Prostate gland (tissue), 2 donors: ENCODE measurements around the gene NDUFC1. TPM values are rescaled to one million over a fixed set of nuclear protein-coding genes. Genes with fewer than 3 reads are reported as not detected.

ENCODE experiments used
- DNase-seq: peaks from one replicate; pipeline ENCODE4 v3.0.0-alpha.2; 2019; ENCODE audit warnings: low spot score
- H3K27ac ChIP-seq, 2 donors: fragments of 200-600 bp; sonication (generic); 2 replicates each; pipeline ENCODE4 v1.5.1; 2017 to 2019
- H3K27me3 ChIP-seq: fragments of 200-600 bp; sonication (generic); replicated peaks from 2 replicates; pipeline ENCODE4 v1.5.1; 2019; ENCODE audit not compliant: insufficient read depth
- H3K36me3 ChIP-seq, 2 donors: fragments of 200-600 bp; sonication (generic); 1 replicate in 1 of 2; 2 replicates in 1 of 2; pipeline versions ENCODE4 v1.5.1 to v1.8.1; 2017 to 2019
- H3K4me1 ChIP-seq: fragments of 200-600 bp; sonication (generic); replicated peaks from 2 replicates; pipeline ENCODE4 v1.5.1; 2019
- H3K4me3 ChIP-seq, 2 donors: fragments of 200-600 bp; sonication (generic); 2 replicates each; pipeline ENCODE4 v1.5.1; 2017 to 2019
- H3K9me3 ChIP-seq: fragments of 200-600 bp; sonication (generic); 2 replicates; pipeline ENCODE4 v1.5.1; 2017
- POLR2A ChIP-seq: fragments of 450-650 bp; IDR thresholded peaks from one replicate; pipeline ENCODE4 v1.6.1; 2016; ENCODE audit warnings: antibody characterized with exemption, mild to moderate bottlenecking
- POLR2AphosphoS5 ChIP-seq: sonication (generic); formaldehyde crosslinking; IDR thresholded peaks from one replicate; pipeline ENCODE4 v1.6.1; 2017; ENCODE audit warnings: antibody characterized with exemption
- WGBS: methylation state at CpG from one replicate; pipeline ENCODE4 v1.1.5; 2018; 5-methylcytosine and 5-hydroxymethylcytosine counted together
- intact Hi-C: fragments of 100-400 bp; cut with DNase I; formaldehyde crosslinking; loops from one replicate; pipeline ENCODE4 v1.14.2; 2022
- total RNA-seq, 2 donors: library from RNA; depleted of rRNA; stranded (reverse); fragments of >200 nt; gene quantifications; one replicate each; pipeline ENCODE4 v1.1.0, GENCODE V29; 2016
- TF ChIP-seq, protein P1 (sequence below), 4 experiments: fragments of 200-600 bp in 2 of 4; fragments of 450-650 bp in 2 of 4; sonication (generic) in 2 of 4; IDR thresholded peaks; 1 replicate in 3 of 4; 2 replicates in 1 of 4; pipeline ENCODE4 v1.5.1; 2016 to 2019; ENCODE audit warnings: antibody characterized with exemption in 4 of 4, mild to moderate bottlenecking in 2 of 4, moderate library complexity in 2 of 4

The NDUFC1 gene
- total RNA-seq, 2 donors from 2014 or later: 80.2 to 85.9 TPM

DNA sequence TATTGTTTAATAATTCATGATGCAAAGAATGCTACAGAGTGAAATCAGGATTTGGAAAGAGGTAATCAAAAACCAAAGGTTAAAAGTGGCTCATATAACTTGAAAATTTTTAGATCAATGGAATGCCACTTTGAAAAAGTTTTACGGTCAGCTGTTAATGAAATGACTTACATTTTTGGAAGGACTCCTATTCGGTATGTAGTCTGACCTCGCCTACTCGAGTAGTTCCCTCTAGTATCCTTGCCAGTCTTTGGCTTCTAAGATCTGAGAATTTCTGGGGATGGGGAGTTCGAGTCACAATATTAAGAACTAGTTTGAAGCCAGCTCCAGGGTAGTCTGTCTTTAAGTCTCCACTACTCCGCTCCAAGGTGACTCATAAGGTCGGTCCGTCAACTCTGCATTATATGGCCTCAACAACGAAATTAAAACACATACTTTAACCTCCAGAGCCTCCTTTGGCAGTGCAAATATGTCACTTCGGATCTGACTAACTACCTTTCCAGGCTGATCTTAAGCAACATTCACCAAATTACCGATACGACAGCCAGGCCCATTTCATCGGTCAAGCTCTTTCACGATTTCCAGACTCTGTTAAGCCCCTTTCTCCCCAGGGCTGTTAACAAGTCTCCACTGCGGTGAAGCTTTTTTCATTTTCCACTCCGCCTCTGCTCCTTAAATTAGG lies 1.7 kb downstream of the NDUFC1 start:
- Histone ChIP-seq H3K27me3 (no peaks in the 10 kb centered on the region), H3K4me1 (peaks cover 10% of the 10 kb centered on the region), H3K4me3 (peak overlapping the region; percentile 92 to 93), H3K9me3 (no peaks in the 10 kb centered on the region), H3K36me3 (no peaks in the 10 kb centered on the region), H3K27ac (peak overlapping the region; percentile 81 to 89)
- intact Hi-C loops: loop anchor here (5.0 to 10.0 kb wide), 2 partner anchors 152 to 254 kb away; partner anchors contain the start of genes RAB33B and SETD7
- TF ChIP-seq POLR2A (no peak), POLR2AphosphoS5 (no peak)
- TF ChIP-seq, protein P1, sequence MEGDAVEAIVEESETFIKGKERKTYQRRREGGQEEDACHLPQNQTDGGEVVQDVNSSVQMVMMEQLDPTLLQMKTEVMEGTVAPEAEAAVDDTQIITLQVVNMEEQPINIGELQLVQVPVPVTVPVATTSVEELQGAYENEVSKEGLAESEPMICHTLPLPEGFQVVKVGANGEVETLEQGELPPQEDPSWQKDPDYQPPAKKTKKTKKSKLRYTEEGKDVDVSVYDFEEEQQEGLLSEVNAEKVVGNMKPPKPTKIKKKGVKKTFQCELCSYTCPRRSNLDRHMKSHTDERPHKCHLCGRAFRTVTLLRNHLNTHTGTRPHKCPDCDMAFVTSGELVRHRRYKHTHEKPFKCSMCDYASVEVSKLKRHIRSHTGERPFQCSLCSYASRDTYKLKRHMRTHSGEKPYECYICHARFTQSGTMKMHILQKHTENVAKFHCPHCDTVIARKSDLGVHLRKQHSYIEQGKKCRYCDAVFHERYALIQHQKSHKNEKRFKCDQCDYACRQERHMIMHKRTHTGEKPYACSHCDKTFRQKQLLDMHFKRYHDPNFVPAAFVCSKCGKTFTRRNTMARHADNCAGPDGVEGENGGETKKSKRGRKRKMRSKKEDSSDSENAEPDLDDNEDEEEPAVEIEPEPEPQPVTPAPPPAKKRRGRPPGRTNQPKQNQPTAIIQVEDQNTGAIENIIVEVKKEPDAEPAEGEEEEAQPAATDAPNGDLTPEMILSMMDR (IDR thresholded peaks at IDR 0.05): no peak
- DNase-seq: peak; percentile 9
- 6% methylated on average over 16 of the region's 16 CpGs for WGBS

DNA sequence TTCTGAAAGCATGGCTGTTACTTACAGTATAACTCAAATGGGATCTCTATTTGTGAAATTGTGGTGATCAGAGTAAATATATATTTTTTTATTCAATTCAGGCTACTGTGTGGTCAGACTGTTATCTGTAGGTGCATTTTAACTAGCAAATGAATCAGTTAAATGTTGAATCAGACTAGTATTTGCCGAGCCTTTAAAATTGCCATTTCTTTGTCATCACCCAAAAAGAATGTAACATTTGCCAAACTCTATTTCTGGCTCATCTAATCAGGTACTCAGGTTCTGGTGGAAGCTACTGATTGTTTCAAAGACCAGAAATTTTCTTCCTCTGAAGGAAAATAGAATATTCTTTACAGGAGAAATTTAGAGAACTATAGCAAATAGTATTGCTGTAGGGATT lies 2.7 kb downstream of the NDUFC1 start:
- H3K9me3 ChIP-seq: no peaks in the 10 kb centered on the region
- no peak for TF ChIP-seq POLR2AphosphoS5
- H3K27me3 ChIP-seq: no peaks in the 10 kb centered on the region
- H3K36me3 ChIP-seq: no peaks in the 10 kb centered on the region
- H3K27ac ChIP-seq: peak overlapping the region in 1 of 2 donors; percentile 89
- 13% methylated on average over 1 of the region's 1 CpG for WGBS
- H3K4me3 ChIP-seq: no peak overlapping the region
- H3K4me1 ChIP-seq: peaks cover 10% of the 10 kb centered on the region
- no peak for DNase-seq
- intact Hi-C loops: loop anchor here (5.0 kb wide), 1 partner anchor 272 kb away; no protein-coding TSS in a partner anchor

DNA sequence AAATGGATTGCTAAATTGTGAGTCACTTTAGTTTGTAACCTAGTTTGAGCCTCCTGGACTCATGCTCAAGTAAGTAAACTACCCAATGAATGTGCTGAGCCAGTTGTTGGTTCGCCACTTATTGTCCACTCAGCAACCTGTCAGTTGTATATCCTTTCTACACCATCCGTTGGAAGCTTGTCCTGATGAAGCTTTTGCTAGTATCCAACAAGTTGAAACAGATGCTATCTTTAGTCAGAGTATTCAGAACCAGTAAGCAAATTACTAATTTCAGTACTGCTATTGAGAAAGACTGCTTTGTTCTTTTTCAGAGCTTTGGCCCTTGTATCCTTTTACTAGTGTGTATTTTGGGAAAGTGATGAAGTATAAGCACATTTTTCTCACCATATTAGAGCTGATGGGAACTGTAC lies 5.3 kb downstream of the NDUFC1 start:
- Histone ChIP-seq H3K9me3 (no peaks in the 10 kb centered on the region), H3K4me1 (peaks cover 6% of the 10 kb centered on the region), H3K27ac (no peak overlapping the region), H3K36me3 (no peaks in the 10 kb centered on the region), H3K27me3 (no peaks in the 10 kb centered on the region), H3K4me3 (no peak overlapping the region)
- TF ChIP-seq POLR2AphosphoS5 (no peak), POLR2A (no peak)
- TF ChIP-seq, protein P1 (IDR thresholded peaks at IDR 0.05): no peak
- no peak for DNase-seq
- 64% methylated on average over 2 of the region's 2 CpGs for WGBS
- intact Hi-C loops: loop anchor here (5.0 kb wide), 1 partner anchor 270 kb away; no protein-coding TSS in a partner anchor

DNA sequence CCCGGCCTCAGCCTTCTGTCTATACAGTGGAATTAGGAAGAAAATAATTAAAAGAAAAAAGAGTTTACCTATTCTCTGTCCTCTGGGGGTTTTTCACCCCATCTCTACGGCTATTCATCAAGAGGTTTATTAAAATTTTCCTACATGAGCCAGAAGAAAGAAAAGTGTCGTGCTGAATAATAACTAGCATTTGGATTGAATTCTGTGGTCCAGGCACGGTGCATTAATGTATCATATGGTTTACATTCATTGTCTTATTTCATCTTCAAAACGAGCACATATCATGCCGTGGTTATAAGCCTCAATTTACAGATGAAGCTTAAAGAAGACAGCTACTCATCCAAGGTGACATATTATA lies 6.4 kb downstream of the NDUFC1 start:
- H3K4me3 ChIP-seq: peak overlapping the region; percentile 71 to 92
- 14% methylated on average over 6 of the region's 6 CpGs for WGBS
- TF ChIP-seq, protein P1 (IDR thresholded peaks at IDR 0.05): no peak
- TF ChIP-seq POLR2A (no peak), POLR2AphosphoS5 (no peak)
- intact Hi-C loops: loop anchor here (1.0 to 5.0 kb wide), 4 partner anchors 67 to 269 kb away; partner anchors contain the start of gene ELF2
- H3K4me1 ChIP-seq: peaks cover 6% of the 10 kb centered on the region
- H3K27ac ChIP-seq: peak overlapping the region; percentile 87 to 91
- no peak for DNase-seq
- no peaks in the 10 kb centered on the region for H3K9me3 ChIP-seq
- H3K36me3 ChIP-seq: no peaks in the 10 kb centered on the region
- no peaks in the 10 kb centered on the region for H3K27me3 ChIP-seq

DNA sequence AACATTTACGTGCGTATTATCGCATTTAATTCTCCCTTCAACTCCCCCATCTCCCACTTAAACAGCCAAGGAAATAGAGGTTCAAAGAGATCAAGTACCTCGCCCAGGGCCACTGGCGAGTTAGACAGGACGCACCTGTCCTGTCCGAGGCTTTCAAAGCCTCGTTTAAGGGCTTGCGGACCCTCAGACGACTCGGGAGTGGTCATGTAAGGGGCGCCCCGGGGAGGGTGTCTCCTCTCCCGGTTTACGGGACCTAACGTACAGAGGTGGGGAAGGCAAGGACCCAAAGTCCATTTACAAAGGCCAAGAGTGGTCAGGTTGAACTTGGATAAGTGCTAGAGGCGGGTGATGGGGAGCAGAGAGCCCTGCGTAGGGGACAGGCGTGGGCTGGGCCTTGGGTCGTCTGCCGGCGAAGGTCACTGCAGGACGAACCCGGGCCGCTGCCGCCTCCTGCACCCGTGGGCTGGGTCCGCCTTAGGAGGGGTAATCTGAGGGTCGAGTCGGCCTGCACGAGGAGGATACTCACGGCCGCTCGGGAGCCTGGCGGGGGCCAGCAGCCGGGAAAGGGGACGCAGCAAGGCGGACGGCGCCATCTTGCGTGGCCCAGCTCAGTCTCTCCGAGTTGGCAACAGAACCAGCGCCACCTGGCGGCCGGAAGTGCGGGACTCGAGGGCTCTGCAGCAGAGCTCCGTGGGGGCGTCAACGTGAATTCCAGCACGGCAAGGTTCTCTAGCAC lies 6.9 kb downstream of the NDUFC1 start:
- Histone ChIP-seq H3K27me3 (no peaks in the 10 kb centered on the region), H3K4me1 (peaks cover 6% of the 10 kb centered on the region), H3K4me3 (peak overlapping the region; percentile 71 to 92), H3K9me3 (no peaks in the 10 kb centered on the region), H3K36me3 (no peaks in the 10 kb centered on the region), H3K27ac (peak overlapping the region; percentile 87 to 91)
- DNase-seq: peak; percentile 97
- TF ChIP-seq POLR2AphosphoS5 (peak; percentile 74), POLR2A (peak; percentile 42)
- TF ChIP-seq, protein P1 (IDR thresholded peaks at IDR 0.05): peak; percentile 94 to 98 (median 96)
- intact Hi-C loops: loop anchor here (1.0 to 5.0 kb wide), 4 partner anchors 67 to 268 kb away; partner anchors contain the start of gene ELF2
- under 1% methylated on average over 38 of the region's 51 CpGs for WGBS
